Neuron (in vitro differentiated cells): Measurements from ENCODE around the gene RWDD4.
"Not testable (repeated sequence)": the region's sequence is repeated elsewhere in the genome, so short reads cannot be mapped to it uniquely, and the experiment has no call there.

Experiments used
- H2AFZ ChIP-seq: one replicate; pipeline ENCODE4 v1.6.1; 2013; ENCODE audit warnings: low read depth, mild to moderate bottlenecking, inconsistent platforms, low read length, moderate library complexity
- H3K27me3 ChIP-seq: one replicate; pipeline ENCODE4 v1.6.1; 2013; ENCODE audit warnings: low read length; ENCODE audit not compliant: insufficient read depth
- H3K36me3 ChIP-seq: one replicate; pipeline ENCODE4 v1.6.1; 2013; ENCODE audit warnings: low read length; ENCODE audit not compliant: insufficient read depth
- H3K4me1 ChIP-seq: one replicate; pipeline ENCODE4 v1.6.1; 2013; ENCODE audit warnings: low read length; ENCODE audit not compliant: insufficient read depth
- H3K4me3 ChIP-seq: 2 replicates; pipeline ENCODE4 v1.5.1; 2013; ENCODE audit warnings: mild to moderate bottlenecking, low read length, moderate library complexity
- H3K9me3 ChIP-seq: one replicate; pipeline ENCODE4 v1.6.1; 2013; ENCODE audit warnings: low read length

The RWDD4 gene

DNA sequence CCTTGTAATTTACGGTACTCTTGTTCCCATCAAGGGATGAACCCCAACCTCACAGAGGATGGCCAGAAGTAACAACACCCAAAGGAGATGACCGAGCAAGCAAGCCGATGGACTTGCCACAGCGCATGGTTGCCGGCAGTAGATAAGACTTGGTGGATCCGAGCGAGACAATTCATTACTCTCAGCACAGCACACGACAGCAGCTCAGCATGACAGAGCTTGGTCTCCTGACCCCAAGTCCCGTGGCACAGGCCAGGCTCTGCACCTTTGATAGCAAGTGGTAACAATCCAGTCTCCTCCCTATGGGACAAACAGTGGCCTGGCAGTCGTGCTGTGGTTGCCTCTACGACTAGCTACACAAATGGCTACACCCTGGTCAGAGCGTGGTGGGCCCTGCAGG, 26.3 kb downstream of the RWDD4 start:
- Histone ChIP-seq H3K4me3 (no peak overlapping the region), H3K9me3 (no peaks in the 10 kb centered on the region), H2AFZ (no peak overlapping the region), H3K4me1 (peaks cover 3% of the 10 kb centered on the region), H3K36me3 (no peaks in the 10 kb centered on the region), H3K27me3 (peaks cover 3% of the 10 kb centered on the region)

DNA sequence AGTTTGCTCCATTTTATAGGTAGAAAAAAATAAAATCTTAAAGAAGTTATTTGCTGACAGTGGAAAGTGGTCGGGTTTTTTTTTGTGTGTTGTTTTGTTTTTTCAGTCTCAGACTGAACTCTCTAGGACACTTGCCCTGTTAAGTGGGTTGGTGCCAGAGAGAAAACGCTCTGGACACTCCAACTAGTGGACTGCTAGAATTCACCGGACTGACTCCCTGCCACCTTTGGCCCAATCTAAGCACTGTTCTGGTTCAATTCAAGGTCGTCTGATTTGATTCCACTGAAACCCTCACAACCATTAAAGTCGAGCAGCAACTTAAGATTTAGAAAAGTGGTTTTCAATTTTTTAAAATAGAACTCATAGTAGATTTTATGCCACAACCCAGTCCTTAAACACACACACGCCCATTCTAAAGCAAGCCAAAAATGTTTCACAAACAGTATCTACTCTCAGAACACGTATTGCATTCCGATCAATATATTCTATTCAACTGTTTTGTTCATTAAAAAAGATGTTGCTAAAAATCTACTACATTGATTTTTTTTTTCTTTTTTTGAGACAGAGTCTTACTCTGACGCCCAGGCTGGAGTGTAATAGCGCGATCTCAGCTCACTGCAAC, 27.3 kb downstream of the RWDD4 start:
- H2AFZ ChIP-seq: no peak overlapping the region
- H3K36me3 ChIP-seq: no peaks in the 10 kb centered on the region
- H3K4me3 ChIP-seq: no peak overlapping the region
- H3K27me3 ChIP-seq: peaks cover 3% of the 10 kb centered on the region
- H3K4me1 ChIP-seq: peaks cover 3% of the 10 kb centered on the region
- no peaks in the 10 kb centered on the region for H3K9me3 ChIP-seq

DNA sequence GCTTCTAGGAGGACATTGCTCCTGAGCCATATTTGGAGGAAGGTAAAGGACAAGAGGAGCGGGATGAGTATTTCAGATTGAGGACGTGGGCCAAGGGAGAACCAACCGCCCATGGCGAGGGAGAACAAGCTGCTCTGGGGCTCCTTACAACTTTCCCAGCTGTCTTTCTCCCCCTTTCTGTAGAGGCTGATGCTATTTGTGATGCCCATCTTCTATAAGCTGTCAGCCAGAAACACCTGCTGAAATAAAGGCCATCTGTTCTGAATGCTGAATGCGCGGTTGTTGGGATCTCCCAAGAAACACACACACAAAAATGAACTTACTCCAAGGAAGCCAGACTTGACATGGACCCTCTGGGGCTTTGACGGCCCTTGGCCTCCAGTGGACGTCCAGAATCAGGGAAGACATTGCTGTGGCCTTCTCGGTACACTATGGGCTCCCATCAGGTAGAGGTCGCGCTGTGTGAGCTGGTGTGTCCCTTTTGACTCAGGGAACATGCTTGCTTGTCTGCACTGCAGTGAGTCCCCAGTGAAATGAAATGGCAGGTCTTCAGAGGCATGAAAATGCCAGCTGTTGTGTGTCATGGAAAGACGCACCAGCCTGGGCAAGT, 30.9 kb downstream of the RWDD4 start:
- Histone ChIP-seq H3K9me3 (no peaks in the 10 kb centered on the region), H3K4me3 (no peak overlapping the region), H3K27me3 (peaks cover 3% of the 10 kb centered on the region), H3K4me1 (no peaks in the 10 kb centered on the region), H2AFZ (no peak overlapping the region), H3K36me3 (no peaks in the 10 kb centered on the region)

DNA sequence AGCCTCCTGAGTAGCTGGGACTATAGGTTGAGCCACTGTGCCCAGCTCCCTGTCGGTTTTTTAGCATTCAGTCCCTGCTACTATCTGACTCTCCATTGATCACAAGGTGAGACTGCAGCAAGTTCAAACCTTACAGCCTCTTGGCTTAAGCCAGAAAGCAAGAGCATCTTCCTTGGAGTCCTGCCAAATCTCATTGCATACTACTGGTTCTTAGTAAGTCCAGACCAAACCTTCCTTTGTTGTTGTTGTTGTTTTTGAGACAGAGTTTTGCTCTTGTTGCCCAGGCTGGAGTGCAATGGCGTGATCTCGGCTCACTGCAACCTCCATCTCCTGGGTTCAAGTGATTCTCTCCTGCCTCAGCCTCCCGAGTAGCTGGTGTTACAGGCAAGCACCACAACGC, 31.7 kb downstream of the RWDD4 start:
- H3K36me3 ChIP-seq, H3K4me1 ChIP-seq, H3K9me3 ChIP-seq, H3K4me3 ChIP-seq, H2AFZ ChIP-seq, H3K27me3 ChIP-seq: not testable (repeated sequence)

DNA sequence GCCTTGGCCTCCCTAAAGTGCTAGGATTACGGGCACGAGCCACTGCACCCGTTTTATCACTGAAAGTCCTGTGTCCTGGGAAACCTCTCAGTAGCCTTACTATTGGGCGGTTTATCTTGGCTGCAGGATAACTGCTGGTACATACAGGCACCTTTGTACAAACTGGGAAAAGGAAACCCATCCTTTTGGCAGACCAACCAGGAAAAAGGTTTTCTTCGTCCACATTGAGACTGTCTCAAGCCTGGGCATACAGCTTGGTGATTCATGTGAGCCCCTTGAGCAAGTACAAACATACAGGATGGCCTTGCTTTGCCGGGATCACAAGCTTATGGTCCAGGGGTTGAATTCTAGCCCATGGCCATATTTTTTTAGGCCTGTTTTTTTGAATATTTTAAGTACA, 32.8 kb downstream of the RWDD4 start:
- Histone ChIP-seq H2AFZ (no peak overlapping the region), H3K9me3 (no peaks in the 10 kb centered on the region), H3K36me3 (no peaks in the 10 kb centered on the region), H3K4me3 (no peak overlapping the region), H3K27me3 (peaks cover 3% of the 10 kb centered on the region), H3K4me1 (no peaks in the 10 kb centered on the region)

DNA sequence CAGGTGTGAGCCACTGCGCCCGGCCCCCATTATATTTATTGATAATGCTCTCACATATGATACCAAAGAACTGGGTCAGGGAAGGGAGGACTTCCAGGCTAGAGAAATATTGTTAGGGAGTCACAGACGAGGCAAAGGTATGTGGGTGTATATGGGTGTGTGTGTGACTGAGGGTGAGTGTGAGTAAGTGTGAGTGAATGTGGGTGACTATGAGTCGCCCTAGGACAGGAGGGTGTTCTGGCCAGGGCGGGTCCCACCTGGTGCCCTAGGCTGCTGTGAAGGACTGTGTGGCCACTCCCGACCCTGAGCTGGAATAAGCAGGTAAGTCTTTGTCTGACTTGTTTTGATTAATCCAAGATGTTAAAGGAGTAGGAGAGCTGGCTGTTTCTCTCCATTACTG, 34.4 kb downstream of the RWDD4 start:
- no peak overlapping the region for H3K4me3 ChIP-seq
- no peaks in the 10 kb centered on the region for H3K9me3 ChIP-seq
- H3K27me3 ChIP-seq: peaks cover 3% of the 10 kb centered on the region
- no peaks in the 10 kb centered on the region for H3K36me3 ChIP-seq
- H2AFZ ChIP-seq: no peak overlapping the region
- no peaks in the 10 kb centered on the region for H3K4me1 ChIP-seq

DNA sequence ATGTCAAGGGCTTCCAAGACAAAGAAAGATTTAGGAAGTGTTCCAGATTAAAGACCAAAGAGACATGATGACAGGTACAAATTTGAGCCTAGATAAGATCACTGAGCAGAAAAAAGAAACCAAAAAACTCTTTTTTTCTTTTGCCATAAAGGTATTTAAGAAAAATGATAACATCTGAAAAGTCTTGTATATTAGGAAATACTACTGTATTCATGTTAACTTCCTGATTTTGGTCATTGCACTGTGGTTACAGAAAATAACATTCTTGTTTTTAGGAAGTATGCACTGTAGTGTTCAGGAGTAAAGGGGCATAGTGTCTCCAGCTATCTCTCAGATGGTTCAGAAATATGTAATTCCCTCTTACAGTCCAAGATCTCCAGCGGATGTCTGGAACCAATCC, 37.1 kb downstream of the RWDD4 start:
- H3K27me3 ChIP-seq: no peaks in the 10 kb centered on the region
- no peaks in the 10 kb centered on the region for H3K36me3 ChIP-seq
- H3K4me1 ChIP-seq: peaks cover 7% of the 10 kb centered on the region
- H2AFZ ChIP-seq: no peak overlapping the region
- H3K9me3 ChIP-seq: no peaks in the 10 kb centered on the region
- no peak overlapping the region for H3K4me3 ChIP-seq

DNA sequence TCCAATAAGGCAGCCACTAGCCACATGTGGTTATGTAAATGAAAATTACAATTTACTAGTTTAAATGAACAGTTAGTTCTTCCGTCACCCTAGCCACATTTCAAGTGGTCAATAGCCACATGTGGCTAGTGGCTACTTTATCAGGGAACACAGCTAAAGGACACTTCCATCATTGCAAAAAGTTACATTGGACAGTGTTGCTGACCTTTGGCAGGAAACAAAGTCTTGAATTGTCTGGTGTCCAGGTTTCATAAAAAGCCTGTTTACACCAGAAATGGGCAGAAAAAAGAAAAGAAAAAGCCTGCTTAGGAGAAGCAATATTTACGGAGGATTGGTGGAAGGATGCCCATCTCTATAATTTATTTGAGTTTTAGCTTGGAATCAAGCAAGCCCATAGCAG, 38.6 kb downstream of the RWDD4 start:
- H2AFZ ChIP-seq: no peak overlapping the region
- H3K9me3 ChIP-seq: no peaks in the 10 kb centered on the region
- H3K27me3 ChIP-seq: no peaks in the 10 kb centered on the region
- H3K36me3 ChIP-seq: no peaks in the 10 kb centered on the region
- H3K4me3 ChIP-seq: no peak overlapping the region
- H3K4me1 ChIP-seq: peaks cover 7% of the 10 kb centered on the region

DNA sequence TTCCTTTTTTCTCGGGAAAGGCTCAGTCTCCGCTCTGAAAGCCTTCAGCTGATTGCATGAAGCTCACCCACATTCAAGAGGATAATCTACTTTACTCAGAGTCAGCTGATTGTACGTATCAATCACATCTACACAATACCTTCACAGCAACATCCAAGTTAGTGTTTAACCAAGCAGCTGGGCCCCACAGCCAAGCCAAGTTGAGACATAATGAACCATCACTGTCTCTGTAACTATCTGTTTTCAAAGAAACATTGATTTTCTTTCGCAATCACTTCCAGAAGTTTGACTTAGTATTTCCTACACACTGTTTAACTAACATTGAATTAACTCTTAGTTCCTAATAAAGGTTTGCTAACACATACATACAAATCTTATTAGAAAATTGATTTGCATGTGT, 40.3 kb downstream of the RWDD4 start:
- Histone ChIP-seq H3K4me1 (peaks cover 7% of the 10 kb centered on the region), H3K4me3 (no peak overlapping the region), H3K27me3 (no peaks in the 10 kb centered on the region)

DNA sequence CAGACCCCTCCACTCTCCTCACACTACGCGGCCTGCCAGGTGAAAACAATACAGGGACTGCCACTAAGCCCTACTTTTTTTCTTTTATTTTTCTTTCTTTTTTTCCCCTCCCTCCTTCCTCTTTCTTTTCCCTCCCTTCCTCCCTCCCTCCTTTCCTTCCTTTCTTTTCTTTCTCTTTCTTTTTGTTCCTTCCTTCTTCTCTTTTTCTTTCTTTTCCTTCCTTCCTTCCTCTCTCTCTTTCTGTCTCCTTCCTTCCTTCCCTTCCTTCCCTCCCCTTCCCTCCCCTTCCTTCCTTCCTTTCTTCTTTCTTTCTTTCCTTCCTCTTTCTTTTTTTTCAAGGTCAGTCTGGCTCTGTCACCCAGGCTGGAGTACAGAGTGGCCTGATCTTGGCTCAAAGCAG, 41.9 kb downstream of the RWDD4 start:
- no peaks in the 10 kb centered on the region for H3K36me3 ChIP-seq
- H2AFZ ChIP-seq: no peak overlapping the region
- peaks cover 7% of the 10 kb centered on the region for H3K4me1 ChIP-seq
- no peaks in the 10 kb centered on the region for H3K27me3 ChIP-seq
- no peaks in the 10 kb centered on the region for H3K9me3 ChIP-seq
- no peak overlapping the region for H3K4me3 ChIP-seq

More for the DNA sequence above, 40.3 kb downstream of the RWDD4 start:
- H3K9me3 ChIP-seq: no peaks in the 10 kb centered on the region
- no peaks in the 10 kb centered on the region for H3K36me3 ChIP-seq
- peak overlapping the region; percentile 70 for H2AFZ ChIP-seq

DNA sequence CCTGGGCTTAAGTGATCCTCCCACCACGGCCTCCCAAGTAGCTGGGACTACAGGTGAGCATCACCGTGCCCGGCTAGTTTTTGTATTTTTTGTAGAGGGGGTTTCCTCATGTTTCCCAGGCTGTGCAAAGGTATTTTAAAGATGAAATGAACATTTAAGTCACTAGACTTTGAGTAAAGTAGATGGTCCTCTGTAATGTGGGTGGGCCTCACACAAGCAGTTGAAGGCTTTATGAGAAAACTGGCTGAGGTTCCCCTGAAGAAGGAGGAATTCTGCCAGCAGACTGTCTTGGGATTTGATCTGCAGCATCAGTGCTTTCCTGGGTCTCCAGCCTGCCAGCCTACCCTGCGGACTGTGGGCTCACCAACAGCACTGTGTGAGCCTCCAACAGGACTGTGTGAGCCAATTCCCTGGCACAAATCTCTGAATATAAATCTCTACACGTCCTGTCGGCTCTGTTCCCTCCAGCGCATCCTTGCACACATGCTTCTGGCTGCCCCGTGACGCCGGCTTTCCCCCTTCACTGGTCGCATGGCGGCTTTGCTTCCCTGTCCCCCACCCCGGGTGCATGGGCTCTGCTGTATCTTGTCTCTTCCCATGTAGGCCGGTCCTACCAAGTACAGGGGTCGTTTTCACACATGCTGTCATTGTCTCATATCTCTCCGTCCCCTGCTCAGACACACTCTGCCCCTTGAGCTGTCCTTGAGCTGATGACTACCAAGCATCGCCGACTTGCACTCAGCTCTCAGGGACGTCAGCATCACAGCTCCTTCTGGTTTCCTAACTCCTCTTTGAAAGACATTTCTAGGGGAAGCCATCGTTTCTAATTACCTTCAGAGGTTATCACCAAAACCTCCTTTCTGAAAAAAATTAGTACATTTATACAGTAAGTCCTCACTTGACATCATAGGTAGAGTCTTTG, 46.4 kb downstream of the RWDD4 start:
- Histone ChIP-seq H3K9me3 (no peaks in the 10 kb centered on the region), H3K4me3 (no peak overlapping the region), H3K27me3 (no peaks in the 10 kb centered on the region), H2AFZ (no peak overlapping the region), H3K36me3 (no peaks in the 10 kb centered on the region), H3K4me1 (peaks cover 4% of the 10 kb centered on the region)

DNA sequence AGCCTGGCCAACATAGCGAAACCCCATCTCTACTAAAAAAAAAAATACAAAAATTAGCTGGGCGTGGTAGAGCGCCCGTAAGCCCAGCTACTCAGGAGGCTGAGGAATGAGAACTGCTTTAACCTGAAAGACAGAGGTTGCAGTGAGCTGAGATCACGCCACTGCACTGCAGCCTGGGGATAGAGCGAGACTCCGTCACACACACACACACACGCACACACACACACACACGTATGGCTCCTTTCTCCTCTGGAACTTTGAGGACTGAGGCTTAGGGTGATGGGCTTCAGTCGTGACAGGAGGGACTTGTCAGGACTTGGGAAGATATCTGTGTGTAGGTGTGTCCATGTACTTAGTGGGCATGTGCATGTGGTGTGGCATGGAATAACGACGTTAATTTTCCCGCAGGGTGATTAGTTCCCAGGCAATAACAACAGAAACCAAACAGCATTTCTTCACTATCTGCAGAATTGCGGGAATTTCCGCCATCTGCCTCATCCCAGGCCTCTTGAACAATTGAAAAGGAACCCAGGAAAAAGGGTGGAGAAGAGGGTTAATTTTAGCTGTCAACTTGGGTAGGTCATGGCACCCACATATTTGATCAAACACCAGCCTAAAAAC, 47.7 kb downstream of the RWDD4 start:
- Histone ChIP-seq H3K4me3 (no peak overlapping the region), H3K27me3 (no peaks in the 10 kb centered on the region), H3K4me1 (peaks cover 4% of the 10 kb centered on the region), H3K9me3 (no peaks in the 10 kb centered on the region), H2AFZ (no peak overlapping the region), H3K36me3 (no peaks in the 10 kb centered on the region)

DNA sequence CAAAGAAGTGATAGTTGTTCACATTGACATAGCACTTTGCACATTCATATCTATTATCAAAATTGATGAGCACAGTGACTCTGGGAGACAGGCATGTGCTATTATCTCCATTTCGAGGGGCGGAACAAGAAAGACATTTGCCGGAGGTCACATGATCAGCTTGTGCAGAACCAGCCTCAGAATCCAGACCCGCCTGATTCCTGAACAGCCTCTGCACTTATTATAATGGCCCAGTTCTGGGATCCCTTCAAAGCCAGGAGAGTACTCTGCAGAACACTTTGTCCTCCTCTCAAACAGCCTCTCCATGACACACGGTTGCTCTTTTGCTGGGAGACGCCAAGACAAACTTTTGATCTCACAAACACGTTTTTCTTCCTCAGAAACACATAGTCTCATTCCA, 48.4 kb downstream of the RWDD4 start:
- H3K9me3 ChIP-seq: no peaks in the 10 kb centered on the region
- peaks cover 4% of the 10 kb centered on the region for H3K4me1 ChIP-seq
- no peaks in the 10 kb centered on the region for H3K36me3 ChIP-seq
- no peak overlapping the region for H2AFZ ChIP-seq
- no peaks in the 10 kb centered on the region for H3K27me3 ChIP-seq
- H3K4me3 ChIP-seq: no peak overlapping the region
